Measurements from ENCODE around the gene TSPAN9.

The TSPAN9 gene

GRCh38 chr12:3294481-3294911, 217.3 kb downstream of the TSPAN9 start:
- no peak for TF ChIP-seq CTCF (conservative IDR thresholded peaks at IDR 0.05; ENCODE audit: low read length)
- no peak overlapping the region for H3K4me3 ChIP-seq (ENCODE audit: low read length)
- DNase-seq (ENCODE audit: low read depth), result no peak

- no peak for TF ChIP-seq CTCF (conservative IDR thresholded peaks at IDR 0.05; ENCODE audit: low read length)
- no peak for DNase-seq (ENCODE audit: low read depth)
- no peak overlapping the region for H3K4me3 ChIP-seq (ENCODE audit: low read length)
Measured at GRCh38 chr12:3295225-3295624, 218.0 kb downstream of the TSPAN9 start.

- peak; percentile 24 for DNase-seq (ENCODE audit: low read depth)
- H3K4me3 ChIP-seq (ENCODE audit: low read length), result no peak overlapping the region
- no peak for TF ChIP-seq CTCF (conservative IDR thresholded peaks at IDR 0.05; ENCODE audit: low read length)
Measured at GRCh38 chr12:3295646-3296408, 218.6 kb downstream of the TSPAN9 start.

GRCh38 chr12:3296409-3296701, 219.2 kb downstream of the TSPAN9 start:
- TF ChIP-seq CTCF (conservative IDR thresholded peaks at IDR 0.05; ENCODE audit: low read length), result no peak
- no peak for DNase-seq (ENCODE audit: low read depth)
- H3K4me3 ChIP-seq (ENCODE audit: low read length), result no peak overlapping the region

GRCh38 chr12:3298603-3299002, 221.4 kb downstream of the TSPAN9 start:
- DNase-seq (ENCODE audit: low read depth), result no peak
- TF ChIP-seq CTCF (conservative IDR thresholded peaks at IDR 0.05; ENCODE audit: low read length), result no peak
- H3K4me3 ChIP-seq (ENCODE audit: low read length), result no peak overlapping the region

GRCh38 chr12:3299929-3300832, 223.0 kb downstream of the TSPAN9 start:
- TF ChIP-seq CTCF (conservative IDR thresholded peaks at IDR 0.05; ENCODE audit: low read length), result peak; percentile 92
- peak overlapping the region; percentile 29 for H3K4me3 ChIP-seq (ENCODE audit: low read length)
- peak; percentile 96 for DNase-seq (ENCODE audit: low read depth)

Measured in AG10803 (cell line).